WERI-Rb-1 (cell line): ENCODE measurements around the gene CORO2A.

Experiments
- DNase-seq: peaks from one replicate; pipeline ENCODE4 v3.0.0-alpha.2; 2020
- H3K27ac ChIP-seq: fragments of 250-450 bp; sonication (Bioruptor Pico); 2 replicates; pipeline ENCODE4 v1.5.1; 2020; ENCODE audit warnings: mild to moderate bottlenecking, moderate library complexity
- H3K27me3 ChIP-seq: fragments of 250-450 bp; sonication (Bioruptor Pico); 2 replicates; pipeline ENCODE4 v1.5.1; 2021; ENCODE audit warnings: mild to moderate bottlenecking, low read depth, moderate library complexity; ENCODE audit not compliant: insufficient read depth, severe bottlenecking
- H3K36me3 ChIP-seq: fragments of 250-450 bp; sonication (Bioruptor Pico); 2 replicates; pipeline ENCODE4 v1.5.1; 2020; ENCODE audit warnings: mild to moderate bottlenecking, moderate library complexity
- H3K4me3 ChIP-seq: 2 replicates; pipeline ENCODE4 v1.5.1; 2011; ENCODE audit warnings: low read depth, mild to moderate bottlenecking, control low read depth, low read length
- H3K9me3 ChIP-seq: fragments of 250-450 bp; sonication (Bioruptor Pico); 2 replicates; pipeline ENCODE4 v1.5.1; 2021; ENCODE audit warnings: mild to moderate bottlenecking, moderate library complexity; ENCODE audit not compliant: severe bottlenecking
- TF ChIP-seq, protein P1 (sequence below): IDR thresholded peaks from 2 replicates; pipeline ENCODE4 v1.5.1; 2011; ENCODE audit warnings: low read depth, mild to moderate bottlenecking, control low read depth, inconsistent platforms, low read length

CORO2A gene, protein sequence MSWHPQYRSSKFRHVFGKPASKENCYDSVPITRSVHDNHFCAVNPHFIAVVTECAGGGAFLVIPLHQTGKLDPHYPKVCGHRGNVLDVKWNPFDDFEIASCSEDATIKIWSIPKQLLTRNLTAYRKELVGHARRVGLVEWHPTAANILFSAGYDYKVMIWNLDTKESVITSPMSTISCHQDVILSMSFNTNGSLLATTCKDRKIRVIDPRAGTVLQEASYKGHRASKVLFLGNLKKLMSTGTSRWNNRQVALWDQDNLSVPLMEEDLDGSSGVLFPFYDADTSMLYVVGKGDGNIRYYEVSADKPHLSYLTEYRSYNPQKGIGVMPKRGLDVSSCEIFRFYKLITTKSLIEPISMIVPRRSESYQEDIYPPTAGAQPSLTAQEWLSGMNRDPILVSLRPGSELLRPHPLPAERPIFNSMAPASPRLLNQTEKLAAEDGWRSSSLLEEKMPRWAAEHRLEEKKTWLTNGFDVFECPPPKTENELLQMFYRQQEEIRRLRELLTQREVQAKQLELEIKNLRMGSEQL

DNA sequence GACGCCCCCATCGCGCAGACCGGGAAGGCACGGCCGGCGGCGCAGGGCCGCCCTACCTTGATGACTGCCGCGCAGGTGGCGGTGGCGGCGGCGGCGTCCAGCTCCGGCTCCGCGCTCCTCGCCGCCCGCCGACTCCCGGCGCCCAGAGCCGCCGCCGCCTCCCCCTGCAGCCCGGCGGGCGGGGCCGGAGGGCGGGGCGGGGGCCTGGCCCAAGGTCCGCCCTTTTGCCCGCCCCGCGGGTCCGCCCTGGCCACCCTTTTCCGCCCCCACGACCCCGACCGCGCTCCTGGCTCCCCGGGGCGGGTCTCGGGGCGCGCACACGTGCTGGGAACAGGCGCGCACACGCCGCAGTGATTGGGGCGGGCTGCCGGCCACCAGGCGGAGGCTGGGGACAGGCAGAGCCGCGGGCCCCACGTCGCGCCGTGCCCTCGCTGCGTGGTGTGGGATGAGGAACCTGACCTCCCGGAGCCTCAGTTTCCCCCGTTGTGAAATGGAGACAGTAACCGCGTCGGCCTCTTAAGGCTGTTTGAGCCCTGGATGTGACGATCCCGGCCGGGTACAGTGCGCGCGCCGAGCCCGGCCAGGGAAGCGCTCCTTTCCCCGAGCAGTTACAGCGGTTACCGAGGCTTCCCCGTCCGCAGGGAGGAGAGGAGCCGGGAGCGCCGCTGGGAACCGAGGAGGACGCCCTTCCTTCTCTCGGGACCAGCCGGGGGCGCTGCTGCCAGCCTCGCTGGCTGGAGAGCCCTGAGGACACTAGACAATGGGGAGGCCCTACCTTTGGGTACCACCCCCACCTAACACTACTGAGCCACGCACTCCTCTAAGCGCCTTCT lies at the start of gene CORO2A:
TSS of gene CORO2A (minus strand) at position 135 of the 833 bp plus-strand sequence. CDS start 34,977 bp downstream, outside the sequence.
- Histone ChIP-seq H3K9me3 (no peaks in the 10 kb centered on the region), H3K27me3 (no peaks in the 10 kb centered on the region), H3K27ac (peak within 1 kb of the TSS; percentile 83), H3K4me3 (peak within 1 kb of the TSS; percentile 88), H3K36me3 (peaks cover 4% of the 10 kb centered on the region; the same call in 1 of the 2 replicates)
- TF ChIP-seq, protein P1, sequence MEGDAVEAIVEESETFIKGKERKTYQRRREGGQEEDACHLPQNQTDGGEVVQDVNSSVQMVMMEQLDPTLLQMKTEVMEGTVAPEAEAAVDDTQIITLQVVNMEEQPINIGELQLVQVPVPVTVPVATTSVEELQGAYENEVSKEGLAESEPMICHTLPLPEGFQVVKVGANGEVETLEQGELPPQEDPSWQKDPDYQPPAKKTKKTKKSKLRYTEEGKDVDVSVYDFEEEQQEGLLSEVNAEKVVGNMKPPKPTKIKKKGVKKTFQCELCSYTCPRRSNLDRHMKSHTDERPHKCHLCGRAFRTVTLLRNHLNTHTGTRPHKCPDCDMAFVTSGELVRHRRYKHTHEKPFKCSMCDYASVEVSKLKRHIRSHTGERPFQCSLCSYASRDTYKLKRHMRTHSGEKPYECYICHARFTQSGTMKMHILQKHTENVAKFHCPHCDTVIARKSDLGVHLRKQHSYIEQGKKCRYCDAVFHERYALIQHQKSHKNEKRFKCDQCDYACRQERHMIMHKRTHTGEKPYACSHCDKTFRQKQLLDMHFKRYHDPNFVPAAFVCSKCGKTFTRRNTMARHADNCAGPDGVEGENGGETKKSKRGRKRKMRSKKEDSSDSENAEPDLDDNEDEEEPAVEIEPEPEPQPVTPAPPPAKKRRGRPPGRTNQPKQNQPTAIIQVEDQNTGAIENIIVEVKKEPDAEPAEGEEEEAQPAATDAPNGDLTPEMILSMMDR, result peak; percentile 88
- DNase-seq, result peak; percentile 95

DNA sequence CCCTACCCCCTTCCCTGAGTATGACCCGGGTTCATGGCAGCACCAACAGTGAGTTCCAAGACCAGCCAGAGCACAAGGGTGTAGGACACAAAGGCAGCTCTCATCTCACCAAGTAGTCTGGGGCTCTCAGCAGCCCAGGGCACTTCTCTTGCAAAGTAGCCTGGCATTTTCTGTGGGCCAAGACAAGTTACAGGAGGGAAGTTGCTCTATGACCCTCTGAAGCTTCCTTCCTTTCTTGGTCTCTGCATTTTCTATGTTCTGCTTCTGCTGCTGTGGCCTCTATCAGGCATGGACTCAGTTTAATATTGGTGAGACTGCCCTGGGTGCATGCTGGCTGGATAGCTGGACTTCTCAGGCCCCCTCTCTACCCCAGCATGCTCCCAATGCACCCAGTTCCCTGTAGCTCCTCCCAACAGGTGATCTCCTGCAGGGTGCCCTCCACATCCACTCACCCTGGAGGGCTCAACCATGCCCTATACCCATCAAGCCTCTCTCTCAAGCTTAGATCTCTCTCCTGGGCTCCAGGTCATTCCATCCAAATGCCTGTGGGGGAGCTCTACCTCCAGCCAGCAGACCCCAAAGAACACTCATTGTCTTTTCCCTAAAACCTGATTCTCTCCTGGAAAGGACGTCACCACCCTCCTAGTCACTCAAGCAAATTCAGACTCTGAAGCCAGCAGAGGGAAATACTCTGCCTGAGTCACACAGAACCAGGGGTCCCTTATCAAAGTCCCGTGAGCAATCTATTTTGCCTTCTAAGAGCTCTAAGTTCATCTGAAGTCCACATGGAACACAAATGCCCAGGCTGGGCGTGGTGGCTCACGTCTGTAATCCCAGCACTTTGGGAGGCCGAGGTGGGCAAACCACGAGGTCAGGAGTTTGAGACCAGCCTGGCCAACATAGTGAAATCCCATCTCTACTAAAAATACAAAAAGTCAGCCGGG lies 49.2 kb upstream of the CORO2A start:
- TF ChIP-seq, protein P1, result peak; percentile 64
- no peaks in the 10 kb centered on the region for H3K36me3 ChIP-seq
- no peak for DNase-seq
- no peak overlapping the region for H3K27ac ChIP-seq
- H3K9me3 ChIP-seq, result no peaks in the 10 kb centered on the region
- H3K27me3 ChIP-seq, result no peaks in the 10 kb centered on the region
- no peak overlapping the region for H3K4me3 ChIP-seq

DNA sequence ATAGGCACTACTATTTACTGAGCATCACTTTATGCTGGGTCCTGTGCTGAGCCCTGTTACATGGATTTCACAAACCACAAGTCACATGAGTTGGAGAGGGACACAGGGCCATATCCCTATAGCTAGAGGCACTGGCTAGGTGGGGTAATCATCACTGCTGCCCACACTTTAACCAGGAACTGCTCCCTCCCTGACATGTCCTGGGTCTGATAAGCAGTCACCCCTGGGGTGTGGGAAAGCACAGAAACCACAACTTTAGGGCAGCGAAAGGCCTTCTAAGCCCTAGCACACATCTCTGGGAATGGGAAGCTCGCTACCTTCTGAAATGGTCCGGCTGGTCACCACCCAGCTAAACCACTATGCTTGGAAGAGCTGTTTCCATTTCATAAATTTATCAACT lies 48.0 kb upstream of the CORO2A start:
- TF ChIP-seq, protein P1, result no peak
- Histone ChIP-seq H3K27ac (no peak overlapping the region), H3K9me3 (no peaks in the 10 kb centered on the region), H3K36me3 (no peaks in the 10 kb centered on the region), H3K4me3 (no peak overlapping the region), H3K27me3 (no peaks in the 10 kb centered on the region)
- DNase-seq, result no peak

DNA sequence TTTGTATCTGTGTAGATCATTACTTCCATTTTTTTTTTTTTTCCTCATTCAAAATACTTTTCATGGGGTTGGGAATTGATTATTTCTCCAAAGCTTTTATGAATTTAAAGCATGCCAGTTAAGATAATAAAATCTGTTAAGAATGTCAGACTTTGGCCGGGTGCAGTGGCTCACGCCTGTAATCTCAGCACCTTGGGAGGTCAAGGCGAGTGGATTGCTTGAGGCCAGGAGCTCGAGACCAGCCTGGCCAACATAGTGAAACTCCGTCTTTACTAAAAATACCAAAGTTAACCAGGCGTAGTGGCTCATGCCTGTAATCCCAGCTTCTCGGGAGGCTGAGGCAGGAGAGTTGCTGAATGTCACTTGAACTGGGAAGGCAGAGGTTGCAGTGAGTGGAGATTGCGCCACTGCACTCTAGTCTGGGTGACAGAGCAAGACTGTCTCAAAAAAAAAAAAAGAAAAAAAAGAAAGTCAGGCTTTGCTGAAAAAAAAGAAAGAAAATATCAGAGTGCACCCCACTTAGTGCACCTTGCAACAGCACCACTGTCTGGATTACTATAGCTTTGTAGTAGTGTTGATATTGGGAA lies 44.6 kb upstream of the CORO2A start:
- H3K36me3 ChIP-seq, result peaks cover 8% of the 10 kb centered on the region
- TF ChIP-seq, protein P1, result no peak
- no peak overlapping the region for H3K27ac ChIP-seq
- H3K9me3 ChIP-seq, result no peaks in the 10 kb centered on the region
- no peaks in the 10 kb centered on the region for H3K27me3 ChIP-seq
- no peak overlapping the region for H3K4me3 ChIP-seq
- no peak for DNase-seq

DNA sequence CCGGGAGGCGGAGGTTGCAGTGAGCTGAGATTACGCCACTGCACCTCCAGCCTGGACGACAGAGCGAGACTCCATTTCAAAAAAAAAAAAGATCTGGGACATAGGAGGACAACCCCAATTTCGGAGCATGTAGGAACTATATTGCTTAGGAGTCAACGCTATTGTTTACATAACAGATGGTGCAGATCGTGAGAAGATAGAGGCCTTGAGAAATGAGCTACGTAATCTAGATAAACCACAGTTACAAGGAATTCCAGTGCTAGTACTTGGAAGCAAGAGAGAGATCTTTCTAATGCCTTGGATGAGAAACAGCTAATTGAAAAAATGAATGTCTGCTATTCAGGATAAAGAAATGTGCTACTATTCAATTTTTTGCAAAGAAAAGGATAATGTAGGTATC lies 42.7 kb upstream of the CORO2A start:
- DNase-seq, result no peak
- H3K36me3 ChIP-seq, result peaks cover 8% of the 10 kb centered on the region
- H3K27me3 ChIP-seq, result no peaks in the 10 kb centered on the region
- TF ChIP-seq, protein P1, result no peak
- H3K27ac ChIP-seq, result no peak overlapping the region
- no peaks in the 10 kb centered on the region for H3K9me3 ChIP-seq
- H3K4me3 ChIP-seq, result no peak overlapping the region
